HUES48 (cell line): ENCODE data around the gene IRF7.
"Not testable (repeated sequence)": the region's sequence is repeated elsewhere in the genome, so short reads cannot be mapped to it uniquely, and the experiment has no call there.

ENCODE experiments used
- H3K27ac ChIP-seq: one replicate; pipeline ENCODE4 v1.7.0; 2013; ENCODE audit warnings: low read depth, low read length, inconsistent platforms
- H3K27me3 ChIP-seq: 2 replicates; pipeline ENCODE4 v1.6.1; 2013; ENCODE audit warnings: mild to moderate bottlenecking, low read length; ENCODE audit not compliant: control insufficient read depth, insufficient read depth
- H3K36me3 ChIP-seq: 2 replicates; pipeline ENCODE4 v1.6.1; 2013; ENCODE audit warnings: low read length; ENCODE audit not compliant: control insufficient read depth, insufficient read depth
- H3K4me1 ChIP-seq: 2 replicates; pipeline ENCODE4 v1.6.1; 2013; ENCODE audit warnings: mild to moderate bottlenecking, low read length; ENCODE audit not compliant: control insufficient read depth, insufficient read depth
- H3K4me3 ChIP-seq: 2 replicates; pipeline ENCODE4 v1.5.1; 2013; ENCODE audit warnings: mild to moderate bottlenecking, low read depth, low read length
- H3K9ac ChIP-seq: 2 replicates; pipeline ENCODE4 v1.6.1; 2013; ENCODE audit warnings: mild to moderate bottlenecking, low read depth, low read length, moderate library complexity
- H3K9me3 ChIP-seq: 2 replicates; pipeline ENCODE4 v1.6.1; 2013; ENCODE audit warnings: low read length; ENCODE audit not compliant: control insufficient read depth, insufficient read depth

IRF7 gene

DNA sequence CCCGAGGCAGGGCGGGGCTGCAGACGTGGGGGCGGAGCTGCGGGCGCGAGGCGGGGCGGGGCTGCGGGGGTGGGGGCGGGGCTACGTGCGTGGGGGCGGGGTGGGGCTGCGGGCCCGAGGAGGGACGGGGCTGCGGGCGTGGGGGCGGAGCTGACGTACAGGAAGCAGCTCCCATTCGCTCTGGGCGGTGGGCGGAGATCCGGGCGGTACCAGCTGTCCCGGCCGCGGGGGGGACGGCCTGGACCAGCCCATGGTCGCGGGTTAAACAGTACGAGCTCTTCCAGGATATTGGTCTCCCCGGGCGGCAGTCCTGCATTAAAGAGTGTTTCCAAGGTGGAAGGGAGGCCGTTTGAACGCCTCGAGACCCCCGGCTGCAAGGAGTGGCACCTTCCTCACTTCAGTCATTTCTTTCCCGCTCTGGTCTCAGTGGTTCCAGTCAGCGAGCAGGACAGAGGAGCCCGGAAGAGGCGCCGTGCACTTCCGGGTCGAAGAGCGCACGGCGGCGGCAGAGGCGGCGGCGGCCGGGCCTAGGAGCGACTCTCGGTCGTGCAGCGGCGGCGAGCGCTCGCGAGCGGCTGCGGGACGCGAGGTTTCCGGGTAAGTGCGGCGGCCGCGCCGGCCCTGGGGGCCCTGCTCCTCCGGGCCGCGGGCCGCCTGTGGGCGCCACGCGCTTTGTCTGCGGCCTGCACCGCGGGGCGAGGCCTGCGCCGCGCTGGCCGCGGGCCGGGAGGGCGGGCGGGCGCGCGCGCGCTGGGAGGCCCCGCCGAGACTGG is 39.6 kb downstream of the IRF7 start, which contains the start of gene PHRF1:
PHRF1 (plus strand) TSS at position 475 of the 773 bp plus-strand sequence. CDS start 5,043 bp downstream, outside the sequence.
- peaks cover 16% of the 10 kb centered on the region for H3K27me3 ChIP-seq
- peak within 1 kb of the TSS; percentile 97 for H3K4me3 ChIP-seq
- peak within 1 kb of the TSS; percentile 97 for H3K27ac ChIP-seq

GRCh38 chr11:575313-575995 is 40.3 kb downstream of the IRF7 start:
- Histone ChIP-seq H3K9me3 (no peaks in the 10 kb centered on the region), H3K9ac (peak overlapping the region; percentile 30; the same call in 1 of the 2 replicates), H3K27ac (peak overlapping the region; percentile 20), H3K4me3 (peak overlapping the region; percentile 76), H3K27me3 (peaks cover 16% of the 10 kb centered on the region), H3K4me1 (peaks cover 20% of the 10 kb centered on the region), H3K36me3 (peaks cover 6% of the 10 kb centered on the region; the same call in 1 of the 2 replicates)

More for the DNA sequence above, 39.6 kb downstream of the IRF7 start, which contains the start of gene PHRF1:
- Histone ChIP-seq H3K9me3 (no peaks in the 10 kb centered on the region), H3K4me1 (peaks cover 18% of the 10 kb centered on the region), H3K36me3 (peaks cover 7% of the 10 kb centered on the region; the same call in 1 of the 2 replicates), H3K9ac (peak within 1 kb of the TSS; percentile 99)

GRCh38 chr11:574632-575312 is 41.0 kb downstream of the IRF7 start:
- H3K36me3 ChIP-seq = peaks cover 4% of the 10 kb centered on the region; the same call in 1 of the 2 replicates
- peak overlapping the region; percentile 76 for H3K4me3 ChIP-seq
- peaks cover 16% of the 10 kb centered on the region for H3K27me3 ChIP-seq
- H3K4me1 ChIP-seq = peaks cover 20% of the 10 kb centered on the region
- no peaks in the 10 kb centered on the region for H3K9me3 ChIP-seq
- H3K27ac ChIP-seq = no peak overlapping the region
- no peak overlapping the region for H3K9ac ChIP-seq

DNA sequence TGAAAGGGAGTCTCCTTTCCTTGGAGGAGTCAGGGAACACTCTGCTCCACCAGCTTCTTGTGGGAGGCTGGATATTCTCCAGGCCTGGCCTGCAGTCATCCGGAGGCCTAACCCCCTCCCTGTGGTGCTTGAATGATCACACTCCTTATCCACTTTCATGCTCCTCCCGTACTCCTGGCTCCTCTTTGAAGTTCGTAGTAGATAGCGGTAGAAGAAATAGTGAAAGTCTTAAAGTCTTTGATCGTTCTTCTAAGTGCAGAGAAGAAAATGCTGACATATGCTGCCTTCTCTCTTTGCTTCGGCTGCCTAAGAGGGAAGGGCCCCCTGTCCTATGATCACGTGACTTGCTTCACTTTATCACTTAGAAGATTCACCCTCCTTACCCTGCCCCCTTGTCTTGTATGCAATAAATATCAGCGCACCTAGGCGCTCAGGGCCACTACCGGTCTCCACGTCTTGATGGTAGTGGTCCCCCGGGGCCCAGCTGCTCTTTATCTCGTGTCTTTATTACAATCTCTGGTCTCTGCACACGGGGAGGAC is 41.6 kb downstream of the IRF7 start:
- 0 out of 2 replicates have a peak overlapping the region, but pooled peaks have one; percentile 76 for H3K4me3 ChIP-seq
- not testable (repeated sequence) for H3K9me3 ChIP-seq, H3K27ac ChIP-seq, H3K9ac ChIP-seq, H3K36me3 ChIP-seq
- peaks cover 20% of the 10 kb centered on the region for H3K4me1 ChIP-seq
- peaks cover 16% of the 10 kb centered on the region for H3K27me3 ChIP-seq

DNA sequence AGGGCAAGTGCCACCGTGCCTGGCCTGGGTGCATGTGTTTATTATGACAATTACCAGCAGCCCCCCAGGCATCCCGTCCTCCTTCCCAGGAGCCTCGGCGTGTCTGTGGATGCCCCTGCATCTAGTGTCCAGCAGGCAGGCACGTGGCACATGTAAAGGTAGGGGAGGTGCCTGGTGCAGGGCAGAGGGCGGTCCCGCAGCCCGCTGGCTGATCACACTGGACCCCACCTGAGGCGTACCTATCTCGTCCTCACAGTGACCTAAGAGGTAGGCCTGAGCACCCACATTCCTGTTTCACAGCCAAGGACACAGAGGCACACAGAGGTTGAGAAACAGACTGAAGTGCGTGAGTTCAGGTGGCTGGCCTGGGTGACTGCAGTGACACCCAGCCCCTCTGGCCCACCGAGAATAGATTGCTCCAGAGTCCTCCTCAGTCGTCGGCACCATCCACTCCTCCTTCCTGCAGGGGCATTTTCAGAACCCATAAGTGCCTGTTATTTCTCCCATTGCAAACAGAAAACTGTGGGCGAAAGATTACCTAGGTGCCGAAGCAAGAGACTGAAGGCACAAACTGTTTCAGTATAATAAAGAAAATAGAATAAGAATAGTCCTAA is 42.5 kb downstream of the IRF7 start:
- Histone ChIP-seq H3K9ac (no peak overlapping the region), H3K4me1 (peaks cover 20% of the 10 kb centered on the region)

GRCh38 chr11:571802-572185 is 44.0 kb downstream of the IRF7 start:
- Histone ChIP-seq H3K27me3 (peaks cover 16% of the 10 kb centered on the region), H3K9me3 (no peaks in the 10 kb centered on the region), H3K4me3 (no peak overlapping the region), H3K4me1 (peaks cover 14% of the 10 kb centered on the region), H3K9ac (no peak overlapping the region), H3K27ac (peak overlapping the region; percentile 67), H3K36me3 (no peaks in the 10 kb centered on the region)

More for the DNA sequence above, 42.5 kb downstream of the IRF7 start:
- Histone ChIP-seq H3K9me3 (no peaks in the 10 kb centered on the region), H3K36me3 (peaks cover under 1% of the 10 kb centered on the region; the same call in 1 of the 2 replicates), H3K27ac (no peak overlapping the region), H3K27me3 (peaks cover 16% of the 10 kb centered on the region), H3K4me3 (no peak overlapping the region)

DNA sequence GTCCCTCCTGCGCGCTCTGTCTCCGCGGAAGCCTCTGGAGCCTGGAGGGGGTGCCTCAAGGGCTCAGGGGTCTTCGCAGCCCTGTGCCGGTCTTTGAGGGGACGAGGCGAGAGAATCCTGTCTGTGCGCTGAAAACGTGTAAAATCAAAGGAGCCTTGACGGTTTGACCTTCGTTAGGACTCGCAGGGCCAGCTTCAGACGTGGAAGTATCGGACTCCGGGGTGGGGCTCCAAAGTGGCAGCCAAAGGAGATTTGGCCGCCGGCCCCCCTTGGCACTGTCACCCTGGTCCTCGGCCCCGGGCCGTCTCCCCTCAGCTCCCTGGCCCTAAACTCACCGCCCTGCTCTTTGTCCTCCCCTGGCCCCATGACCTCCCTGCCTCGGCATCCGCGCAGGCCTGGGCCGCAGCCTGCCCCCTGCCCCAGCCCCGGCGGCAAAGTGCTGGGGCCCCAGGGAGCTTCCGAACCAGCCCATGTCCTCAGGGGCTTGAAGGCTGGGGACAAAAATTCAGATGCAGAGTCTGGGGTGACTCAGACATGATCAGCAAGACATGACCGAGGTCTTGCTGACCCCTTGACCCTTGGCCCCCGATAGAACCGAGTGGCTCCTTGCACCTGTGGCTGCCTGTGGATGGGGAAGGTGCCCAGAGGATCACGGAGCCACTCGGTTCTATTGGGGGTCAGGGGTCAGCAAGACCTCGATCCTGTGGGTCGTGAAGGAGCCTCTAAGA is 46.4 kb downstream of the IRF7 start:
- H3K4me1 ChIP-seq = peaks cover 12% of the 10 kb centered on the region
- peak overlapping the region; percentile 62 for H3K4me3 ChIP-seq
- peaks cover 3% of the 10 kb centered on the region for H3K27me3 ChIP-seq
- H3K9me3 ChIP-seq = no peaks in the 10 kb centered on the region
- no peak overlapping the region for H3K9ac ChIP-seq
- H3K27ac ChIP-seq = no peak overlapping the region
- H3K36me3 ChIP-seq = no peaks in the 10 kb centered on the region

DNA sequence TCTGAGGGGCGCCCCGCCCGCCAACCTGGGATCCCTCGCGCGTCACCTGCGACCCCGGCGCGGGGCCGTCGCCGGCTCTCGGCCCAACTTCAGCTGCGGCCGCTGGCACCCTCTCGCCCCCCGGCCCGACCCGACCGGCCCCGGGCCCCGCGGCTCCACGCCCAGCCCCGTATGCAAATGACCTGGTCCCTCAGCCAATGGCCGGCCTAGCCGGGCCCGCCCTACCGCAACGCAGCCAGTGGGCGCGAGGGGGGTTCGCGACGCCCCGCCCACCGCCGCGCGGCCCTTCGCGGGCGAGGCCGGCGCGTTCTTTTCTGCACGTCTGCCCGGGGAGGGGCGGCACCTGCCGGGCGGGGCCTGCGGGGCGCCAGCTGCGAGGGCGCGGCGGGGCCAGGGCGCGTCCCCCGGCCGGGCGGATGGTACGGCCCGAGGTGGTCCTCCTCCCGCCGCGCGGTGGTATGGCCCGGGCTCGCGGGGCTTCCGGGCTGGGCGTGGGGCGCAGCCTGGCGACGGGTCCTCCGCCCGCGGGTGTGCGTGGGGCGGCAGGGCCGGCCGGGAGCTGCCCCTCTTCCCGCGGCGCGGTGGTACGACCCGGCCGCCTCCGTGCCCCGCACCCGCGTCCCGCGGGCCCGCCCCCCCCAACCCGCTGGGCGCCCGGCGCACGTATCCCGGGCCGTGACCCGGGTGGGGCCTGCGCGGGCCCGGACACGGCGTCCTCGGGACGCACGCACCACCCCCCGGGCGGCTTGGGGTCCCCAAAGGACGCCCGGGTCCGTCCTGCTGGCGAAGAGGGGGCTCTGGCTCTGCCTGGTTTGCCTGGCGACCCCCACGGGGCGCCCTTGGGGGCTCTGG is 47.2 kb downstream of the IRF7 start:
- Histone ChIP-seq H3K27ac (no peak overlapping the region), H3K4me3 (peak overlapping the region; percentile 64), H3K36me3 (peaks cover 7% of the 10 kb centered on the region), H3K4me1 (peaks cover 9% of the 10 kb centered on the region), H3K27me3 (no peaks in the 10 kb centered on the region; the same call in 1 of the 2 replicates), H3K9me3 (no peaks in the 10 kb centered on the region), H3K9ac (no peak overlapping the region)

DNA sequence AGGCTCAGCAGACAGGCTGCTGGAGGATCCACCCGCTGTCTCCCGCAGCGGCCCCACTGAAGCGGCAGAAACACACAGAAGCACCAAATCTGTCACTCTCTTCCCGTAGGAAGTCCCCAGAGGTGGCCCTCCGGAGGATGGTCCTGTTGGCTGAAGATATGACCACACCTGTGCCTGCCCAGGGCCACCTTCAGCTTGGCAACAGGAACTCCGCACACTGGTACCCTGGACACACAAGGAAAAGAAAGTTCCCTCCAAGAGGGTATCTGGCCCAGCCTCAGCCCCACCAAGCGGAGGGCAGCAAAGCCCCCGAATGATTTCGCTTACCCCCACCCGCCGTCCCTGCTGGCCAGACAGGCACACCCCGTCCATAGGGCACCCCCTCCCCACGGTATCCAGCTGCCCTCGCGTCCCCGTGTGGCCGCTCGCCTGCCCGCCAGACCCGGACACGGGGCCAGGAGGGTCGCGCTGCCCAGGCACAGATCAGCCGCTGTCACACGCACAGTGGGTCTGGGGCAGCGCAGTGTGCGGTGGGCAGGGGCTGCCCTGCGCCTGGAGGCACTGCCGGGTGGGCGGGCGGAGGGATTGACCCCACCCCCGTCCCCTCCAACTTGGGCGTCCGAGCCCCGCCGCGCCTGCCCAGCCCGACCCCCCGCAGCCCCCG is 48.0 kb downstream of the IRF7 start:
- Histone ChIP-seq H3K4me1 (peaks cover 9% of the 10 kb centered on the region), H3K27me3 (no peaks in the 10 kb centered on the region; the same call in 1 of the 2 replicates), H3K4me3 (peak overlapping the region; percentile 64), H3K36me3 (peaks cover 15% of the 10 kb centered on the region), H3K9ac (no peak overlapping the region), H3K9me3 (no peaks in the 10 kb centered on the region), H3K27ac (no peak overlapping the region)
